ENCODE measurements around the gene FBLIM1.

GRCh38 chr1:15750924-15751323 is 7.7 kb upstream of the FBLIM1 start:
- TF ChIP-seq POLR2A (IDR thresholded peaks at IDR 0.05; ENCODE audit: low read depth, low read length) (no peak), TAF1 (IDR thresholded peaks at IDR 0.05; ENCODE audit: low read depth, low read length) (no peak), POLR2AphosphoS5 (IDR thresholded peaks at IDR 0.05; ENCODE audit: low read depth, low read length) (no peak), SPI1 (IDR thresholded peaks at IDR 0.05; ENCODE audit: low read depth, low read length) (no peak), POU2F2 (IDR thresholded peaks at IDR 0.05; ENCODE audit: low read depth, low read length) (no peak), PAX5 (IDR thresholded peaks at IDR 0.05; ENCODE audit: insufficient read depth, low read length, severe bottlenecking) (no peak)
